GM12801 (cell line): ENCODE measurements around the gene EMC10.

ENCODE experiments used
- CTCF ChIP-seq: IDR thresholded peaks from one replicate; pipeline ENCODE4 v1.5.1; 2011; ENCODE audit warnings: control low read depth; ENCODE audit not compliant: insufficient read length; ENCODE audit errors: extremely low read depth

The EMC10 gene

GRCh38 chr19:50510700-50511068 lies 34.4 kb downstream of the EMC10 start:
- no peak for TF ChIP-seq CTCF

- TF ChIP-seq CTCF = no peak
Measured at GRCh38 chr19:50511069-50511822, 34.9 kb downstream of the EMC10 start, which contains the start of gene JOSD2. TSS of gene JOSD2 (minus strand) at chr19:50511191. CDS start at chr19:50510431, 760 bp downstream.

GRCh38 chr19:50512112-50512998 lies 36.0 kb downstream of the EMC10 start:
- no peak for TF ChIP-seq CTCF

GRCh38 chr19:50512999-50513745 lies 36.9 kb downstream of the EMC10 start:
- no peak for TF ChIP-seq CTCF

GRCh38 chr19:50513746-50514345 lies 37.5 kb downstream of the EMC10 start, which contains the start of gene ASPDH:
TSS of gene ASPDH (minus strand) at chr19:50513913. CDS start at chr19:50513823, 90 bp downstream.
- no peak for TF ChIP-seq CTCF

- TF ChIP-seq CTCF = no peak
Measured at GRCh38 chr19:50514346-50515167, 38.2 kb downstream of the EMC10 start.
